ENCODE results near the gene SV2A. TPM values are rescaled to one million over a fixed set of nuclear protein-coding genes. Genes with fewer than 3 reads are reported as not detected.

SV2A gene
- total RNA-seq: 0.54 and 1.6 TPM in 2 replicates

GRCh38 chr1:149917571-149918144 is at the start of gene SV2A:
Gene SV2A (minus strand): TSS chr1:149917844. CDS start chr1:149913840, 4,004 bp downstream.

GRCh38 chr1:149936170-149936991 is 18.7 kb upstream of the SV2A start, which contains the start of gene MTMR11:
Gene MTMR11 (minus strand): TSS chr1:149936879. CDS start chr1:149936647, 232 bp downstream.

DNA sequence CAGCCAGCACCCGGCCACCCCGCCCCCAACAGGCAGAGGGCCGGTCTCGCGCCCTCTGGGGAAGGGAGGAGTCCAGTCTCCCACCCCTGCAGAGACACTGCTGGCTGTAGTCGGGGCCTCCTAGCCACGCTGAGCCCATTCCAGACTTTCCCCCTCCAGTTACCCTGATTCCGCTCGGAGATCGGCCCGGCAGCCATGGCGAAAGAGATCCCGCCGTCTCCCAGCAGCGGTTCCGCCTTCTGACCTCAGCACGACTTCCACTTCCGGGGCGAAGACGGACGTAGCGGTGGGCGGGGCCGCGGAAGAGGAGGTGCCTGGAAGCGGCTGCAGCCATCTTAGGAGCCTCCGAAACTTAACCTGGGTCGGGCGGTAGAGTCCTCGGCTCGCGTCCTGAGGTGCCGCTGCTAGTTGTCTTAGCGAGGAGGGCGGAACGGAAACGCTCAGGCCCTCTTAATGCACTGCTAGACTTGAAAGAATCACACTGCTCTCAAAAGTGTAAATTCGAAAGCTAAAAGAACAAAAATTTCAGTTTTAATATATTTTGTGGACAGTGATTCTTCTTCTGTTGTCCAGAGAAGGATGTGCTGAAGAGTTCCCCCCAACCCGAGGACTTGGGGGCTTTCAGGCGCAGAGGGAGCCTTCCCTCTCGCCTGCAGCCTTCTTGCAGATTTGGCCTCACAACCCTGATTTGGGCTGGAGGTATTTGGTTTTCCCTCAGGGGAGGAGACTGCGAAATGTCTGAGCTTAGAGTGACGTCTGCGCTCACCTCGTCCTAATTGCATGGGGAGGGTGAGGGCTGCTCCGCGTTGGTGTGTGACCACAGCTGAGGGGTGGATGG is 10.1 kb upstream of the SV2A start, which contains the start of gene SF3B4:
Gene SF3B4 (minus strand): TSS at position 241 of the 838 bp plus-strand sequence. CDS start 44 bp downstream, at position 197.

GRCh38 chr1:149899460-149900284 is 18.0 kb downstream of the SV2A start, which contains the start of gene BOLA1:
Gene BOLA1 (plus strand): TSS chr1:149899568. CDS start chr1:149900060, 492 bp downstream.

Other genes with a start within 250 kb of the SV2A start
- not detected in 2 replicates for gene FCGR1A, start 135.2 kb downstream of the SV2A start, total RNA-seq
- gene BOLA1, start 18.3 kb downstream of the SV2A start, total RNA-seq: 5.5 and 10.8 TPM in 2 replicates
- 8.8 and 11.9 TPM in 2 replicates for gene SF3B4, start 10.0 kb upstream of the SV2A start, total RNA-seq
- gene MTMR11, start 19.0 kb upstream of the SV2A start, total RNA-seq: 2.8 and 5.3 TPM in 2 replicates
- 12.1 and 13.6 TPM in 2 replicates for gene OTUD7B, start 92.9 kb upstream of the SV2A start, total RNA-seq
- 21.7 and 26.6 TPM in 2 replicates for gene VPS45, start 149.9 kb upstream of the SV2A start, total RNA-seq
- gene PLEKHO1, start 232.1 kb upstream of the SV2A start, total RNA-seq: 72.2 and 102 TPM in 2 replicates

Data from endothelial cell of coronary artery (primary cell).